Ovary (tissue), 9 donors: ENCODE data around the gene NPY5R. TPM values are rescaled to one million over a fixed set of nuclear protein-coding genes. Genes with fewer than 3 reads are reported as not detected.

Experiments
- DNase-seq, 5 donors: peaks; one replicate each; pipeline ENCODE4 v3.0.0-alpha.2; 2019 to 2020
- H3K27ac ChIP-seq, 2 donors: fragments of 200-600 bp; one replicate each; pipeline versions ENCODE4 v1.5.1 to v1.8.0; 2019 to 2022
- H3K27me3 ChIP-seq: fragments of 200-600 bp; one replicate; pipeline ENCODE4 v1.8.0; 2022
- H3K36me3 ChIP-seq: fragments of 200-600 bp; sonication (generic); one replicate; pipeline ENCODE4 v1.5.1; 2019
- H3K4me1 ChIP-seq: one replicate; pipeline ENCODE4 v1.8.1; 2013; ENCODE audit warnings: mild to moderate bottlenecking, moderate library complexity; ENCODE audit not compliant: insufficient read depth
- H3K4me3 ChIP-seq: fragments of 200-600 bp; sonication (generic); one replicate; pipeline ENCODE4 v1.5.1; 2017
- H3K9me3 ChIP-seq, 2 donors: fragments of 200-600 bp in 1 of 2; sonication (generic) in 1 of 2; one replicate each; pipeline versions ENCODE4 v1.5.1 to v1.8.1; 2013 to 2019; ENCODE audit warnings: mild to moderate bottlenecking in 1 of 2, moderate library complexity in 1 of 2
- EP300 ChIP-seq: sonication (generic); formaldehyde crosslinking; IDR thresholded peaks from one replicate; pipeline ENCODE4 v1.6.1; 2017; ENCODE audit warnings: antibody characterized with exemption
- POLR2A ChIP-seq: fragments of 450-650 bp; IDR thresholded peaks from one replicate; pipeline ENCODE4 v1.6.1; 2017; ENCODE audit warnings: antibody characterized with exemption, mild to moderate bottlenecking, moderate library complexity
- WGBS, 3 donors: extraction: QIAGEN DNeasy Blood & Tissue Kit in 1 of 3; methylation state at CpG; one replicate each; pipeline versions ENCODE4 v1.1.5 to v1.1.7; 2013 to 2017; 5-methylcytosine and 5-hydroxymethylcytosine counted together
- intact Hi-C, 4 donors: fragments of 100-400 bp; cut with DNase I; formaldehyde crosslinking; loops; one replicate each; pipeline versions ENCODE4 v1.11.0 to v1.15.1; 2022 to 2023
- polyA plus RNA-seq, 2 donors: library from polyadenylated mRNA; stranded (reverse); fragments of 200-250 nt in 1 of 2; fragments of 350-450 nt in 1 of 2; fragmentation: Illumina TruSeq in 1 of 2; extraction: RNeasy Lipid Tissue Mini Kit (QIAGEN cat#74804) in 1 of 2; gene quantifications; one replicate each; pipeline ENCODE4 v1.2.3, GENCODE V29; 2013 to 2014
- total RNA-seq, 7 donors: library from RNA; depleted of rRNA in 2 of 7; stranded (reverse); fragments of >200 nt in 2 of 7; fragmentation: NEBNext Ultra II Directional in 3 of 7; extraction: Animal tissue kit (Norgen Biotek cat#: 25700) in 3 of 7; gene quantifications; one replicate each; pipeline versions ENCODE4 v1.1.0 to v1.2.4, GENCODE V29; 2016 to 2023
- TF ChIP-seq, protein P1 (sequence below), 3 donors: fragments of 450-650 bp in 2 of 3; fragments of 200-600 bp in 1 of 3; IDR thresholded peaks; one replicate each; pipeline versions ENCODE4 v1.5.1 to v1.8.0; 2016 to 2022; ENCODE audit warnings: antibody characterized with exemption in 3 of 3, mild to moderate bottlenecking in 1 of 3
- donor health status: DM: no; HTN: no; CAD: no; lungs with moderate emphysema.
- donor health status: DM: no; HTN: no; CAD: no.
- donor health status: Bipolar disorder and iron deficiency.
- donor health status: DM: yes; HTN: yes; CAD: no.
- donor health status: DM: no; HTN: no; CAD: no.
- donor health status: DM: yes; HTN: yes; CAD: no.

Gene NPY5R
- total and polyA plus RNA-seq, 9 donors, result 0.17 to 1.8 (median 0.43) TPM; not detected in 5

DNA sequence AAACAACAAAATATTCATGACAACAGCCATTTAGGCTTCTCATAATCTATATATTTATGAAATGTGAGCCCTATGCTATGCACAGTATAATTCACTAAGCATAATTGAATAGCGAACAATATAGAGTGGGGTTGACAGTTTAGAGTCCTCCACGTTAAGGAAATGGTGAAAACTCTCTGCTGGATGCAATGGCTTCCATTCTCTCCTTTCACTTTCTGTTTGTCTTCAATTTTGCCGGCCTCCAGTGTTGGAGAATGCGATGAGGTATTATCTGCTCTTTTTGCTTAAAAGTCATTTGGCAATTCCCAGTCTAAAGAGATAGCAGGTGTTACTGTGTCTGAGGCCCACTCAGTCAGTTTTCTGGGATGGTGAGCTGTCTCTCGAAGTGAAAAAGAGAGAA lies 52.1 kb downstream of the NPY5R start:
- H3K9me3 ChIP-seq, result no peaks in the 10 kb centered on the region
- H3K27me3 ChIP-seq, result no peaks in the 10 kb centered on the region
- TF ChIP-seq, protein P1, sequence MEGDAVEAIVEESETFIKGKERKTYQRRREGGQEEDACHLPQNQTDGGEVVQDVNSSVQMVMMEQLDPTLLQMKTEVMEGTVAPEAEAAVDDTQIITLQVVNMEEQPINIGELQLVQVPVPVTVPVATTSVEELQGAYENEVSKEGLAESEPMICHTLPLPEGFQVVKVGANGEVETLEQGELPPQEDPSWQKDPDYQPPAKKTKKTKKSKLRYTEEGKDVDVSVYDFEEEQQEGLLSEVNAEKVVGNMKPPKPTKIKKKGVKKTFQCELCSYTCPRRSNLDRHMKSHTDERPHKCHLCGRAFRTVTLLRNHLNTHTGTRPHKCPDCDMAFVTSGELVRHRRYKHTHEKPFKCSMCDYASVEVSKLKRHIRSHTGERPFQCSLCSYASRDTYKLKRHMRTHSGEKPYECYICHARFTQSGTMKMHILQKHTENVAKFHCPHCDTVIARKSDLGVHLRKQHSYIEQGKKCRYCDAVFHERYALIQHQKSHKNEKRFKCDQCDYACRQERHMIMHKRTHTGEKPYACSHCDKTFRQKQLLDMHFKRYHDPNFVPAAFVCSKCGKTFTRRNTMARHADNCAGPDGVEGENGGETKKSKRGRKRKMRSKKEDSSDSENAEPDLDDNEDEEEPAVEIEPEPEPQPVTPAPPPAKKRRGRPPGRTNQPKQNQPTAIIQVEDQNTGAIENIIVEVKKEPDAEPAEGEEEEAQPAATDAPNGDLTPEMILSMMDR (IDR thresholded peaks at IDR 0.05), result no peak
- no peak for TF ChIP-seq EP300
- no peak for TF ChIP-seq POLR2A
- WGBS, 3 donors, result 31 to 50% (median 35%) methylated on average over 5 of the region's 5 CpGs
- no peak for DNase-seq
- H3K36me3 ChIP-seq, result no peaks in the 10 kb centered on the region
- H3K27ac ChIP-seq, result no peak overlapping the region
- intact Hi-C loops, result no loop called here
- H3K4me3 ChIP-seq, result no peak overlapping the region
- no peaks in the 10 kb centered on the region for H3K4me1 ChIP-seq

DNA sequence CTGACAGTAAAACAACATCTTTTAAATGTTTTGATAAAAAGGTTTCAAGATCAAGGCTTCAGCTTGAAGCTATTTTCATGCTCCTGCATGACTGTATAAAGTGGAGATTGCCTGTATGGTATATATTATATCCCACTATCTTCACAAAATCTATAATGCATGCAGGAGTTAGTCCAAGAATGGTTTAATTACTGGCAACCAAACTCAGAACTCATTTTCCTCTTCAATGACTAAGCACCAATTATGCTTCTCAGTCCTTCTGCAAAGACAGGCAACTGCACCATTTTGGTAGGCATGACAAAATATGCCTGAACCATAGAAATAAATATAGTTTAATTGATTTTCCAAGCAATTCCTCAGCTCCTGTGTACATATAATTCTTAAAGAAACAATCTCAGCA lies 54.5 kb downstream of the NPY5R start:
- no peak for TF ChIP-seq POLR2A
- TF ChIP-seq, protein P1 (IDR thresholded peaks at IDR 0.05), result no peak
- TF ChIP-seq EP300, result no peak
- DNase-seq, result no peak
- Histone ChIP-seq H3K27me3 (no peaks in the 10 kb centered on the region), H3K9me3 (no peaks in the 10 kb centered on the region), H3K4me1 (no peaks in the 10 kb centered on the region), H3K36me3 (no peaks in the 10 kb centered on the region), H3K4me3 (no peak overlapping the region), H3K27ac (no peak overlapping the region)
- intact Hi-C loops, result no loop called here

DNA sequence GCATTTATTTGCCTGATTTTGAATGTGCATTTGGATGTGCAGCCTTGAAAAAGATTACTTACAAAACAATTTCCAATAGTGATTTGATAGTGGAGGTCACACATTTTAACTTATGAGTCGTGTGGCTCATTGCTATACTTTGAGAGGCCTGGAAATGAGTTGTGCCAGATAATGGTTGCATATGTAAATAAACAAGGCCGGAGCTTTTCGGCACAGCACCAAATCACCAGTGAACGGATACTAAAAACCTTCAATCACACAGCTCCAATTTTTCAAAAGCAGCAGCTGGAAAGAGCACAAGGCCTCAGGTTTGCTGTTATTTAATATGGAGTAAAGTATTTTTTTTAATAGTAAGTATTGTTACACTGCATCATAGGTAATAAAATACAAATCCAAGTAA lies 57.2 kb downstream of the NPY5R start:
- intact Hi-C loops, result no loop called here
- TF ChIP-seq POLR2A, result no peak
- TF ChIP-seq, protein P1 (IDR thresholded peaks at IDR 0.05), result no peak
- TF ChIP-seq EP300, result no peak
- H3K4me1 ChIP-seq, result no peaks in the 10 kb centered on the region
- no peak for DNase-seq
- H3K4me3 ChIP-seq, result no peak overlapping the region
- no peak overlapping the region for H3K27ac ChIP-seq
- no peaks in the 10 kb centered on the region for H3K27me3 ChIP-seq
- H3K9me3 ChIP-seq, result no peaks in the 10 kb centered on the region
- no peaks in the 10 kb centered on the region for H3K36me3 ChIP-seq
- 45 to 59% (median 49%) methylated on average over 4 of the region's 4 CpGs for WGBS, 3 donors

Other genes with a start within 250 kb of the NPY5R start
- gene NAF1, start 177.0 kb upstream of the NPY5R start, total RNA-seq, result 10 to 100 TPM; 20.8 to 67.1 (median 29.9) TPM
- 10 to 100 TPM in 1 of 2 donors, 1 to 10 TPM in 1; 7.4 to 17.0 TPM for gene NAF1, start 177.0 kb upstream of the NPY5R start, polyA plus RNA-seq
- gene NPY1R, start 11.3 kb upstream of the NPY5R start, total RNA-seq, result 10 to 100 TPM in 1 of 7 donors, 1 to 10 TPM in 6; 1.2 to 26.2 (median 1.8) TPM
- 10 to 100 TPM in 1 of 2 donors, 1 to 10 TPM in 1; 1.8 to 20.3 TPM for gene NPY1R, start 11.3 kb upstream of the NPY5R start, polyA plus RNA-seq
- gene TKTL2, start 129.9 kb downstream of the NPY5R start, total RNA-seq, result not detected
- gene TKTL2, start 129.9 kb downstream of the NPY5R start, polyA plus RNA-seq, result not detected
- gene TMA16, start 150.8 kb downstream of the NPY5R start, total RNA-seq, result 10 to 100 TPM; 16.1 to 31.9 (median 22.6) TPM
- gene TMA16, start 150.8 kb downstream of the NPY5R start, polyA plus RNA-seq, result 10 to 100 TPM; 15.0 to 17.0 TPM